AG09319 (cell line): ENCODE measurements around the gene P4HTM.

ENCODE experiments used
- DNase-seq: peaks from one replicate; pipeline ENCODE4 v3.0.0-alpha.2; 2010; ENCODE audit warnings: low read depth; ENCODE audit errors: extremely low read depth
- CTCF ChIP-seq: IDR thresholded peaks from 2 replicates; pipeline ENCODE4 v1.5.1; 2011; ENCODE audit warnings: low read depth, mild to moderate bottlenecking, inconsistent platforms, low read length, moderate library complexity

P4HTM gene

GRCh38 chr3:48984663-48985062 lies 5.4 kb upstream of the P4HTM start:
- DNase-seq: no peak
- no peak for TF ChIP-seq CTCF

GRCh38 chr3:48985831-48986376 lies 4.1 kb upstream of the P4HTM start:
- no peak for DNase-seq
- no peak for TF ChIP-seq CTCF

- no peak for TF ChIP-seq CTCF
- no peak for DNase-seq
These were observed 780 bp upstream of the P4HTM start for GRCh38 chr3:48989126-48989795.

- TF ChIP-seq CTCF: no peak
- no peak for DNase-seq
These were observed 812 bp downstream of the P4HTM start for GRCh38 chr3:48990636-48991469.

GRCh38 chr3:48991851-48992545 lies 2.0 kb downstream of the P4HTM start:
- DNase-seq: no peak
- no peak for TF ChIP-seq CTCF

- no peak for TF ChIP-seq CTCF
- no peak for DNase-seq
These were observed 3.8 kb downstream of the P4HTM start for GRCh38 chr3:48993834-48994233.

- no peak for TF ChIP-seq CTCF
- no peak for DNase-seq
These were observed 6.6 kb downstream of the P4HTM start for GRCh38 chr3:48996640-48997039.
